HG03571 (cell line): ENCODE measurements around the gene TGFBI.
A peak's percentile ranks its signal among the peaks of the same experiment; 100 is the strongest.

ENCODE experiments used
- ATAC-seq: cut with Tn5 transposase; IDR thresholded peaks from one replicate; pipeline ENCODE4 v1.9.1; 2021; ENCODE audit not compliant: unreplicated experiment

The TGFBI gene

GRCh38 chr5:136084698-136085097 is 55.9 kb downstream of the TGFBI start:
- ATAC-seq, result no peak

GRCh38 chr5:136086783-136087566 is 58.2 kb downstream of the TGFBI start:
- ATAC-seq, result no peak

GRCh38 chr5:136087961-136088871 is 59.4 kb downstream of the TGFBI start:
- no peak for ATAC-seq

GRCh38 chr5:136089791-136090190 is 61.0 kb downstream of the TGFBI start:
- no peak for ATAC-seq

GRCh38 chr5:136090319-136090718 is 61.5 kb downstream of the TGFBI start:
- no peak for ATAC-seq

GRCh38 chr5:136094189-136094912 is 65.6 kb downstream of the TGFBI start:
- ATAC-seq, result no peak

- ATAC-seq, result no peak
These were observed 66.3 kb downstream of the TGFBI start for GRCh38 chr5:136094913-136095641.

- no peak for ATAC-seq
These were observed 69.4 kb downstream of the TGFBI start for GRCh38 chr5:136098176-136098575.

- no peak for ATAC-seq
These were observed 71.1 kb downstream of the TGFBI start for GRCh38 chr5:136099870-136100269.

- no peak for ATAC-seq
These were observed 73.1 kb downstream of the TGFBI start for GRCh38 chr5:136101884-136102283.

- peak; percentile 73 for ATAC-seq
These were observed 74.3 kb downstream of the TGFBI start for GRCh38 chr5:136103118-136103517.

GRCh38 chr5:136104306-136104965 is 75.6 kb downstream of the TGFBI start:
- no peak for ATAC-seq

- no peak for ATAC-seq
These were observed 77.7 kb downstream of the TGFBI start for GRCh38 chr5:136106351-136107031.

- peak; percentile 60 for ATAC-seq
These were observed 79.4 kb downstream of the TGFBI start for GRCh38 chr5:136108180-136108611.

- no peak for ATAC-seq
These were observed 80.0 kb downstream of the TGFBI start for GRCh38 chr5:136108766-136109165.

GRCh38 chr5:136109453-136110135 is 80.8 kb downstream of the TGFBI start:
- no peak for ATAC-seq
